IMR-90 (cell line): ENCODE results near the gene TTI1. TPM values are rescaled to one million over a fixed set of nuclear protein-coding genes. Genes with fewer than 3 reads are reported as not detected.

Experiments
- ATAC-seq: fragments of 200-7000 bp; cut with Tn5 transposase; 2 replicates; pipeline ENCODE4 v1.9.1; 2020; ENCODE audit warnings: low read depth, mild to moderate bottlenecking, moderate library complexity
- BruUV-seq: library from RNA; stranded (reverse); fragments of 400-500 nt; replicated peaks from 2 replicates; lab custom pipeline; 2021; lab: Mats Ljungman, UMichigan
- CTCF ChIA-PET: fragments of 300-600 bp; formaldehyde crosslinking; extraction: SDS; loops from one replicate; lab custom pipeline; 2021; ENCODE audit warnings: antibody characterized with exemption; lab: Yijun Ruan, JAX
- POLR2A ChIA-PET: fragments of 300-600 bp; sonication (Branson Sonifier 250); formaldehyde crosslinking; loops from one replicate; lab custom pipeline; 2022; ENCODE audit warnings: antibody characterized with exemption; ENCODE audit not compliant: unreplicated experiment; lab: Charles Lee
- DNase-seq: peaks from one replicate; pipeline ENCODE4 v3.0.0; 2013
- H2AFZ ChIP-seq: replicated peaks from 2 replicates; pipeline ENCODE3; 2013; ENCODE audit warnings: low read length, mild to moderate bottlenecking; ENCODE audit not compliant: poor library complexity
- H2AK5ac ChIP-seq: 2 replicates; pipeline ENCODE4 v1.6.1; 2013; ENCODE audit warnings: low read depth, low read length, inconsistent platforms
- H2AK9ac ChIP-seq: replicated peaks from 2 replicates; pipeline ENCODE3; 2013; ENCODE audit warnings: mild to moderate bottlenecking, low read depth, low read length, moderate library complexity; ENCODE audit not compliant: poor library complexity
- H2BK120ac ChIP-seq: 2 replicates; pipeline ENCODE4 v1.6.1; 2013; ENCODE audit warnings: low read depth, low read length, inconsistent platforms
- H2BK15ac ChIP-seq: 3 replicates; pipeline ENCODE4 v1.6.1; 2013; ENCODE audit warnings: low read depth, low read length, inconsistent platforms
- H2BK20ac ChIP-seq: 2 replicates; pipeline ENCODE4 v1.6.1; 2013; ENCODE audit warnings: low read depth, mild to moderate bottlenecking, inconsistent platforms, low read length, moderate library complexity
- H2BK5ac ChIP-seq: 2 replicates; pipeline ENCODE4 v1.6.1; 2013; ENCODE audit warnings: mild to moderate bottlenecking, low read depth, low read length, inconsistent platforms; ENCODE audit not compliant: poor library complexity, severe bottlenecking
- H3K14ac ChIP-seq: replicated peaks from 2 replicates; pipeline ENCODE4 v1.6.1; 2013; ENCODE audit warnings: low read depth, low read length, inconsistent platforms
- H3K18ac ChIP-seq: 2 replicates; pipeline ENCODE4 v1.6.1; 2013; ENCODE audit warnings: low read depth, low read length, control low read depth
- H3K23ac ChIP-seq: 2 replicates; pipeline ENCODE4 v1.6.1; 2013; ENCODE audit warnings: low read depth, low read length, inconsistent platforms
- H3K27ac ChIP-seq: 2 replicates; pipeline ENCODE4 v1.5.1; 2013; ENCODE audit warnings: mild to moderate bottlenecking, control low read depth, low read length; ENCODE audit not compliant: insufficient read depth
- H3K27me3 ChIP-seq: 2 replicates; pipeline ENCODE4 v1.6.1; 2013; ENCODE audit warnings: low read length; ENCODE audit not compliant: control insufficient read depth, insufficient read depth
- H3K36me3 ChIP-seq: 2 replicates; pipeline ENCODE4 v1.6.1; 2013; ENCODE audit warnings: low read length, mixed read lengths; ENCODE audit not compliant: control insufficient read depth, insufficient read depth
- H3K4ac ChIP-seq: 2 replicates; pipeline ENCODE4 v1.6.1; 2013; ENCODE audit warnings: low read depth, low read length, inconsistent platforms
- H3K4me1 ChIP-seq: 2 replicates; pipeline ENCODE4 v1.6.1; 2013; ENCODE audit warnings: low read length, mixed read lengths; ENCODE audit not compliant: control insufficient read depth, insufficient read depth
- H3K4me2 ChIP-seq: 2 replicates; pipeline ENCODE4 v1.6.1; 2013; ENCODE audit warnings: low read depth, mild to moderate bottlenecking, control low read depth, low read length, moderate library complexity
- H3K4me3 ChIP-seq: 2 replicates; pipeline ENCODE4 v1.5.1; 2013; ENCODE audit warnings: low read depth, mild to moderate bottlenecking, control low read depth, low read length, moderate library complexity; ENCODE audit not compliant: insufficient read depth
- H3K56ac ChIP-seq: 2 replicates; pipeline ENCODE4 v1.6.1; 2013; ENCODE audit warnings: low read length, inconsistent platforms; ENCODE audit not compliant: insufficient read depth; ENCODE audit errors: extremely low read depth
- H3K79me1 ChIP-seq, 2 experiments: 2 replicates each; pipeline ENCODE4 v1.6.1; 2013; ENCODE audit warnings: low read length in 2 of 2, inconsistent platforms in 1 of 2, low read depth in 1 of 2
- H3K9ac ChIP-seq: 2 replicates; pipeline ENCODE4 v1.6.1; 2013; ENCODE audit warnings: low read depth, low read length, control low read depth
- H3K9me1 ChIP-seq: 2 replicates; pipeline ENCODE4 v1.6.1; 2013; ENCODE audit warnings: low read length, inconsistent platforms; ENCODE audit not compliant: insufficient read depth
- H3K9me3 ChIP-seq: 2 replicates; pipeline ENCODE4 v1.6.1; 2013; ENCODE audit warnings: low read length; ENCODE audit not compliant: control insufficient read depth, insufficient read depth
- H4K20me1 ChIP-seq: 2 replicates; pipeline ENCODE4 v1.6.1; 2013; ENCODE audit warnings: low read length, inconsistent platforms; ENCODE audit not compliant: insufficient read depth
- H4K5ac ChIP-seq: 2 replicates; pipeline ENCODE4 v1.6.1; 2013; ENCODE audit warnings: mild to moderate bottlenecking, low read depth, low read length, control low read depth
- H4K8ac ChIP-seq, 2 experiments: 2 replicates each; pipeline ENCODE4 v1.6.1; 2013; ENCODE audit warnings: low read depth in 2 of 2, low read length in 2 of 2, control low read depth in 1 of 2, inconsistent platforms in 1 of 2
- H4K91ac ChIP-seq: 2 replicates; pipeline ENCODE4 v1.6.1; 2013; ENCODE audit warnings: low read depth, low read length, inconsistent platforms; ENCODE audit not compliant: insufficient read depth
- BHLHE40 ChIP-seq: fragments of 150-350 bp; IDR thresholded peaks from 2 replicates; pipeline ENCODE4 v1.6.1; 2016; ENCODE audit warnings: mild to moderate bottlenecking, low read depth, low read length
- CEBPB ChIP-seq: IDR thresholded peaks from 2 replicates; pipeline ENCODE4 v1.6.1; 2012; ENCODE audit warnings: low read depth, low read length, improper control_type of control experiment
- CHD1 ChIP-seq: IDR thresholded peaks from 2 replicates; pipeline ENCODE4 v1.6.1; 2012; ENCODE audit warnings: low read depth, low read length, improper control_type of control experiment
- FOS ChIP-seq: fragments of 150-350 bp; IDR thresholded peaks from 2 replicates; pipeline ENCODE4 v1.6.1; 2016; ENCODE audit warnings: low read depth, low read length
- MAFK ChIP-seq: IDR thresholded peaks from 2 replicates; pipeline ENCODE4 v1.6.1; 2012; ENCODE audit warnings: low read depth, low read length, improper control_type of control experiment
- MAZ ChIP-seq: IDR thresholded peaks from 2 replicates; pipeline ENCODE4 v1.6.1; 2012; ENCODE audit warnings: low read depth, mild to moderate bottlenecking, low read length, improper control_type of control experiment, moderate library complexity, borderline replicate concordance
- MXI1 ChIP-seq: IDR thresholded peaks from 2 replicates; pipeline ENCODE4 v1.6.1; 2012; ENCODE audit warnings: low read depth, mild to moderate bottlenecking, low read length, moderate library complexity, borderline replicate concordance
- NFE2L2 ChIP-seq: fragments of 150-350 bp; IDR thresholded peaks from 2 replicates; pipeline ENCODE4 v1.6.1; 2016; ENCODE audit warnings: low read depth, mild to moderate bottlenecking, low read length
- POLR2A ChIP-seq: IDR thresholded peaks from 2 replicates; pipeline ENCODE4 v1.6.1; 2012; ENCODE audit warnings: mild to moderate bottlenecking, low read depth, low read length
- RAD21 ChIP-seq: IDR thresholded peaks from 2 replicates; pipeline ENCODE4 v1.6.1; 2012; ENCODE audit warnings: low read length, improper control_type of control experiment
- RCOR1 ChIP-seq: IDR thresholded peaks from 2 replicates; pipeline ENCODE4 v1.6.1; 2012; ENCODE audit warnings: mild to moderate bottlenecking, low read length, improper control_type of control experiment; ENCODE audit not compliant: insufficient replicate concordance
- RFX5 ChIP-seq: IDR thresholded peaks from 2 replicates; pipeline ENCODE4 v1.8.0; 2012; ENCODE audit warnings: low read depth, mild to moderate bottlenecking, low read length, moderate library complexity
- SMC3 ChIP-seq: fragments of 150-350 bp; IDR thresholded peaks from 2 replicates; pipeline ENCODE4 v1.6.1; 2016; ENCODE audit warnings: low read depth, mild to moderate bottlenecking, antibody characterized with exemption, low read length, moderate library complexity
- USF2 ChIP-seq: fragments of 150-350 bp; IDR thresholded peaks from 2 replicates; pipeline ENCODE4 v1.6.1; 2017; ENCODE audit warnings: mild to moderate bottlenecking, antibody characterized with exemption, low read length, low read depth
- WGBS, 2 experiments: methylation state at CpG; one replicate each; pipeline versions ENCODE4 v1.1.5 to v1.1.7; 2013; ENCODE audit warnings: missing lambda C conversion rate in 2 of 2; ENCODE audit not compliant: insufficient read length in 1 of 2; ENCODE audit errors: extremely low coverage in 2 of 2; 5-methylcytosine and 5-hydroxymethylcytosine counted together
- dilution Hi-C: fragments of 300-500 bp; cut with HindIII; formaldehyde crosslinking; loops from one replicate; pipeline ENCODE4 v1.14.3; 2018; ENCODE audit warnings: low sequenced_read_pairs; ENCODE audit not compliant: unreplicated experiment
- in situ Hi-C: fragments of 300-500 bp; cut with MboI; formaldehyde crosslinking; loops from 3 replicates; pipeline ENCODE4 v1.14.3; 2019; ENCODE audit warnings: low sequenced_read_pairs, inconsistent platforms, mixed read lengths
- intact Hi-C: fragments of 100-400 bp; cut with micrococcal nuclease; formaldehyde crosslinking; loops from 2 replicates; pipeline ENCODE4 v1.10.0; 2022
- polyA plus RNA-seq, 3 experiments: library from polyadenylated mRNA; depleted of rRNA; stranded (reverse); fragments of >200 nt; gene quantifications; 2 replicates each; pipeline ENCODE4 v1.2.3, GENCODE V29; 2012; ENCODE audit warnings: low replicate concordance in 1 of 3
- total RNA-seq: library from RNA; depleted of rRNA; stranded (reverse); fragments of >200 nt; gene quantifications from 2 replicates; pipeline ENCODE4 v1.2.3, GENCODE V29; 2012
- TF ChIP-seq, protein P1 (sequence below): fragments of 150-350 bp; IDR thresholded peaks from 2 replicates; pipeline ENCODE4 v1.6.1; 2016; ENCODE audit warnings: low read depth, mild to moderate bottlenecking, low read length, moderate library complexity, borderline replicate concordance

Gene TTI1
- total and polyA plus RNA-seq, 2 of the 4 experiments (the other 2 are of a cell fraction) = 12.5 to 17.6 TPM

DNA sequence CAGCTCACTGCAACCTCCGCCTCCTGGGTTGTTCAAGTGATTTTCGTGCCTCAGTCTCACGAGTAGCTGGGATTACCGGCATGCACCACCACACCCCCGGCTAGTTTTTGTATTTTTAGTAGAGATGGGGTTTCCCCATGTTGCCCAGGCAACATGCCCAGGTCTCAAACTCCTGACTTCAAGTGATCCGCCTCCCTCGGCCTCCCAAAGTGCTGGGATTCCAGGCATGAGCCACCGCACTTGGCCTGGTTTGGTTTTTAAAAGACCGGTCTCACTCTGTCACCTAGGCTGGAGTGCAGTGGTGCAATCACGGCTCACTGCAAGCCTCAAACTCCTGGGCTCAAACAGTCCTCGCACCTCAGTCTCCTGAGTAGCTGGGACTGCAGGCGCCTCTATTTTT is 90.2 kb downstream of the TTI1 start (continued):
- TF ChIP-seq BHLHE40 (no peak), RAD21 (no peak), CEBPB (no peak), RFX5 (no peak)

DNA sequence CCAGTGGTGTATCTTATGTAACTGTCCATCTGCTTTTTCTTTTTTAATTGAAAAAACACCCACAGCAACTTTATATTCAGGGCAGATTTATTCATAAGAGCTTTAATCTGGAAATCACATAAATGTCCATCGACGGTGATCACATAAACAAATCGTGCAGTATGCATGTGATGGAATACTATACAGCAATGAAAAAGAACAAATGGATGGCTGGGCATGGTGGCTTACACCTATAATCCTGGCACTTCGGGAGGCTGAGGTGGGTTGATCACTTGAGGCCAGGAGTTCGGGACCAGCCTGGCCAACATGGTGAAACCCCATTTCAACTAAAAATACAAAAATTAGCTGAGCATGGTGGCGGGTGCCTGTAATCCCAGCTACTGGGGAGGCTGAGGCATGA is 91.3 kb downstream of the TTI1 start:
- no peaks in the 10 kb centered on the region for H4K20me1 ChIP-seq
- dilution Hi-C loops (no loop called here), in situ Hi-C loops (no loop called here), intact Hi-C loops (no loop called here)
- ChIA-PET CTCF (no interaction called here), POLR2A (no interaction called here)
- H4K8ac ChIP-seq = no peak overlapping the region
- H2AK5ac ChIP-seq = no peak overlapping the region
- H3K14ac ChIP-seq = no peak overlapping the region
- no peaks in the 10 kb centered on the region for H3K9me1 ChIP-seq
- no peak overlapping the region for H3K4me3 ChIP-seq
- no peak overlapping the region for H3K18ac ChIP-seq
- no peak overlapping the region for H3K23ac ChIP-seq
- no peaks in the 10 kb centered on the region for H3K9me3 ChIP-seq
- 80% methylated on average over 1 of the region's 6 CpGs; no CpG with 5 or more reads in 1 of the 2 experiments for WGBS, 2 experiments
- H3K4me1 ChIP-seq = no peaks in the 10 kb centered on the region
- H3K4ac ChIP-seq = no peak overlapping the region
- H4K5ac ChIP-seq = no peak overlapping the region
- H2BK20ac ChIP-seq = no peak overlapping the region
- H2BK120ac ChIP-seq = no peak overlapping the region
- no peak for DNase-seq
- H3K56ac ChIP-seq = no peak overlapping the region
- H4K91ac ChIP-seq = no peak overlapping the region
- ATAC-seq = no peak
- no peak overlapping the region for H3K9ac ChIP-seq
- H2AK9ac ChIP-seq = no peak overlapping the region
- no TSS peak for BruUV-seq
- no peak overlapping the region for H2AFZ ChIP-seq
- no peaks in the 10 kb centered on the region for H3K36me3 ChIP-seq
- H2BK5ac ChIP-seq = no peak overlapping the region
- peaks cover 13% of the 10 kb centered on the region; the same call in 1 of the 2 replicates for H3K27me3 ChIP-seq
- H3K4me2 ChIP-seq = no peak overlapping the region
- no peak overlapping the region for H3K27ac ChIP-seq
- H3K79me1 ChIP-seq = no peaks in the 10 kb centered on the region
- H2BK15ac ChIP-seq = no peak overlapping the region
- TF ChIP-seq MXI1 (no peak), RAD21 (no peak), MAFK (no peak), BHLHE40 (no peak), MAZ (no peak), FOS (no peak), SMC3 (no peak), CHD1 (no peak), RFX5 (no peak), USF2 (no peak), RCOR1 (no peak), CEBPB (no peak), POLR2A (no peak), NFE2L2 (no peak)
- TF ChIP-seq, protein P1, sequence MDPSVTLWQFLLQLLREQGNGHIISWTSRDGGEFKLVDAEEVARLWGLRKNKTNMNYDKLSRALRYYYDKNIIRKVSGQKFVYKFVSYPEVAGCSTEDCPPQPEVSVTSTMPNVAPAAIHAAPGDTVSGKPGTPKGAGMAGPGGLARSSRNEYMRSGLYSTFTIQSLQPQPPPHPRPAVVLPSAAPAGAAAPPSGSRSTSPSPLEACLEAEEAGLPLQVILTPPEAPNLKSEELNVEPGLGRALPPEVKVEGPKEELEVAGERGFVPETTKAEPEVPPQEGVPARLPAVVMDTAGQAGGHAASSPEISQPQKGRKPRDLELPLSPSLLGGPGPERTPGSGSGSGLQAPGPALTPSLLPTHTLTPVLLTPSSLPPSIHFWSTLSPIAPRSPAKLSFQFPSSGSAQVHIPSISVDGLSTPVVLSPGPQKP = no peak
